Chondrocyte (in vitro differentiated cells): ENCODE results near the gene XRCC5. TPM values are rescaled to one million over a fixed set of nuclear protein-coding genes. Genes with fewer than 3 reads are reported as not detected.
A peak's percentile ranks its signal among the peaks of the same experiment; 100 is the strongest.

Experiments used
- DNase-seq: peaks from one replicate; pipeline ENCODE4 v3.0.0; 2021; ENCODE audit warnings: mixed read lengths, low spot score
- H3K27ac Mint-ChIP-seq: one replicate; pipeline ENCODE4 v1.8.0; 2021; ENCODE audit warnings: mild to moderate bottlenecking, moderate library complexity, mixed read lengths; ENCODE audit not compliant: unreplicated experiment
- H3K27me3 Mint-ChIP-seq: 2 replicates; pipeline ENCODE4 v1.8.0; 2021; ENCODE audit warnings: low read depth, mixed read lengths
- H3K36me3 Mint-ChIP-seq: 2 replicates; pipeline ENCODE4 v1.8.0; 2021; ENCODE audit warnings: low read depth, mixed read lengths
- H3K4me1 Mint-ChIP-seq: 2 replicates; pipeline ENCODE4 v1.8.0; 2021; ENCODE audit warnings: low read depth, mild to moderate bottlenecking, mixed read lengths
- H3K4me3 Mint-ChIP-seq: one replicate; pipeline ENCODE4 v1.8.0; 2021; ENCODE audit warnings: mild to moderate bottlenecking, moderate library complexity, mixed read lengths; ENCODE audit not compliant: unreplicated experiment
- H3K9me3 Mint-ChIP-seq: 2 replicates; pipeline ENCODE4 v1.8.0; 2021; ENCODE audit warnings: low read depth, mixed read lengths
- total RNA-seq: library from RNA; stranded (reverse); gene quantifications from 3 replicates; pipeline ENCODE4 v1.2.1, GENCODE V29; 2021
- TF ChIP-seq, protein P1 (sequence below): fragments of 200-600 bp; sonication (generic); IDR thresholded peaks from 2 replicates; pipeline ENCODE4 v1.5.0; 2021; ENCODE audit warnings: antibody characterized with exemption, mild to moderate bottlenecking, moderate library complexity

XRCC5 gene
- total RNA-seq, 1 donor from 2014 or later = 154 TPM

DNA sequence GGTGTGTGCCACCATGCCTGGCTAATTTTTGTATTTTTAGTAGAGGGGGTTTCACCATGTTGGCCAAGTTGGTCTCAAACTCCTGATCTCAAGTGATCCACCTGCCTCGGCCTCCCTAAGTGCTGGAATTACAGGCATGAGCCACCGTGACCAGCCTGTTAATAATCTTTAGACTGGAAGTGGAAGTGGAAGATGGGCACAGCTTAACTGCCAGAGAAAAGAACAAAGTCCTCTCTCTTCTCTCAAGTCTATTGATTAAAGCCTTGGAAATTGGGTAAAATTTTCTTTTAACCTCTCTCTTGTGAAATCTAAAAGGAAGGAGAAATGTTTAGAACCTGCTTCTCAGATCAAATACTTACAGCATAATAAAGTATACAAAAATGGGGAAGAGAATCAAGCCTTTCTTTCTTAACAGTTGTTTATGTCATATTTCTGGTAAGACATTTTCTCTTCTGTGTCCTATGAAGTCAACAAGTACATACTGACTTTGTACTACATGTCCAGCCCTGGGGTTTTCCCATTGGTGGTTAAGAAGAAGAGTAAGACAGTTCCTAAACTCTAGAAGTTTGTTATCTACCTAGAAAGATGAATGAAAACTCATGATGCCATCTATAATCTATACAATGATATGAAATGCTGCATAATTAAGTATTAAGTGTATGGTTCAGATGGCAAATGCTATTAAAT is 22.8 kb upstream of the XRCC5 start:
- TF ChIP-seq, protein P1, sequence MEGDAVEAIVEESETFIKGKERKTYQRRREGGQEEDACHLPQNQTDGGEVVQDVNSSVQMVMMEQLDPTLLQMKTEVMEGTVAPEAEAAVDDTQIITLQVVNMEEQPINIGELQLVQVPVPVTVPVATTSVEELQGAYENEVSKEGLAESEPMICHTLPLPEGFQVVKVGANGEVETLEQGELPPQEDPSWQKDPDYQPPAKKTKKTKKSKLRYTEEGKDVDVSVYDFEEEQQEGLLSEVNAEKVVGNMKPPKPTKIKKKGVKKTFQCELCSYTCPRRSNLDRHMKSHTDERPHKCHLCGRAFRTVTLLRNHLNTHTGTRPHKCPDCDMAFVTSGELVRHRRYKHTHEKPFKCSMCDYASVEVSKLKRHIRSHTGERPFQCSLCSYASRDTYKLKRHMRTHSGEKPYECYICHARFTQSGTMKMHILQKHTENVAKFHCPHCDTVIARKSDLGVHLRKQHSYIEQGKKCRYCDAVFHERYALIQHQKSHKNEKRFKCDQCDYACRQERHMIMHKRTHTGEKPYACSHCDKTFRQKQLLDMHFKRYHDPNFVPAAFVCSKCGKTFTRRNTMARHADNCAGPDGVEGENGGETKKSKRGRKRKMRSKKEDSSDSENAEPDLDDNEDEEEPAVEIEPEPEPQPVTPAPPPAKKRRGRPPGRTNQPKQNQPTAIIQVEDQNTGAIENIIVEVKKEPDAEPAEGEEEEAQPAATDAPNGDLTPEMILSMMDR = no peak
- DNase-seq = no peak
- Mint-ChIP-seq H3K36me3 (no peaks in the 10 kb centered on the region), H3K9me3 (no peaks in the 10 kb centered on the region), H3K4me1 (peaks cover 25% of the 10 kb centered on the region), H3K4me3 (no peak overlapping the region), H3K27me3 (no peaks in the 10 kb centered on the region), H3K27ac (no peak overlapping the region)

DNA sequence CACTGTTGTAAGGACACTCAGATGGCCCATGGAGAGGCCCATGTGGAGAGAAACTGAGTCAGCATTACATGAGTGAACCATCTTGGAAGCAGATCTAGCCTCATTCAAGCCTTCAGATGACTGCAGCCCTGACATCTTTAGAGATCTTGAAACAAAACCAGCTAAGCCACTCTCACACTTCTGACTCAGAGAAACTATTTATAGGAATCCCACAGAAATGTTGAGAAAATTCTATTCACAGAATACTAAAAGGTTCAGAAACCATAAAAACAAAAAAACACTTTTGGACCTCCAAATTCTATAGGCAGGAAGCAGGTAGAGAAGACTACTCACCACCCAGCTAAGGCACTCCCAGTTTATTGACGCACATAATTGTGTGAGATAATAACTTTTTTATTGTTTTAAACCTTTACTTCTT is 18.8 kb upstream of the XRCC5 start:
- H3K4me1 Mint-ChIP-seq = peaks cover 10% of the 10 kb centered on the region
- H3K27me3 Mint-ChIP-seq = no peaks in the 10 kb centered on the region
- TF ChIP-seq, protein P1 = no peak
- H3K36me3 Mint-ChIP-seq = no peaks in the 10 kb centered on the region
- no peak overlapping the region for H3K4me3 Mint-ChIP-seq
- H3K9me3 Mint-ChIP-seq = no peaks in the 10 kb centered on the region
- no peak for DNase-seq
- H3K27ac Mint-ChIP-seq = peak overlapping the region; percentile 75

DNA sequence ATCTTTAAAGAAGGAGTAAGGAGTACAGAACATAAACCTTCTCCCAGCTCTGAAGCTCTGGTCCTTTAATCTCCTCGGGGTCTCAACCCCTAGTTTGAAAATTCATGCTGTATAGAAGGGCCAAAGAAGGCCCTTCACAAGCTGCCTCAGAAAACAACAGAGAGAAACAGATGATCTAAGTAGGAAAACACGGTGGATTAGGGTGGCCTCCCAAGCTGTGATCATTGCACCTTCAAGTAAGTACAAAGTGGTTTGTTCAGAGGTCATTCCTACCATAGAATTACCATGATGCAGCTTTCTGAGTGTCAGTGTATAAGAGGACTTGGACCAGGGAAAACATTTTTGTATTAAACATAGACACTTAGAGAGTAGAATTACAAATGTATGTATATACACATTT is 16.5 kb upstream of the XRCC5 start:
- H3K4me1 Mint-ChIP-seq = peaks cover 10% of the 10 kb centered on the region
- TF ChIP-seq, protein P1 = no peak
- no peak for DNase-seq
- H3K4me3 Mint-ChIP-seq = no peak overlapping the region
- H3K36me3 Mint-ChIP-seq = no peaks in the 10 kb centered on the region
- H3K27ac Mint-ChIP-seq = no peak overlapping the region
- H3K27me3 Mint-ChIP-seq = no peaks in the 10 kb centered on the region
- H3K9me3 Mint-ChIP-seq = no peaks in the 10 kb centered on the region

DNA sequence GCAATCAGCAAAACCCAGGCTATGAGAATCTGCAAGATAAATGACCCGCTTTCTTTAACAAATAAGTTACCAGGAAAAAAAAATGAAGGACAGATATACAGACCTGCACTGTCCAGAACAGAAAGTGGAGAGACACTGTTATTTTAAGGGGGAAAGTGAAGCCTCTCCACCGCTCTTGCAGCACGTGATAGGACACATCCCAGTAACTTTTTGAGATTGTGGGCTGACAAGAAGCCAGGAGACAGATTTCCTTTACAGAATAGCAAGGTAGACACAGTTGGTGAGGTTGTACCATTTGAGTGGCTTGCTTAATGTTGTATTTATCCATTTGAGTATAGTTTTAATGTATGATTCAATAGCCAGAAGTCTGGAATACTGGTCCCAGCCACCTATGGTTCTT is 14.4 kb upstream of the XRCC5 start:
- Mint-ChIP-seq H3K4me3 (no peak overlapping the region), H3K4me1 (peaks cover 10% of the 10 kb centered on the region), H3K36me3 (no peaks in the 10 kb centered on the region), H3K27ac (no peak overlapping the region), H3K27me3 (no peaks in the 10 kb centered on the region), H3K9me3 (no peaks in the 10 kb centered on the region)
- TF ChIP-seq, protein P1 = no peak
- DNase-seq = no peak

DNA sequence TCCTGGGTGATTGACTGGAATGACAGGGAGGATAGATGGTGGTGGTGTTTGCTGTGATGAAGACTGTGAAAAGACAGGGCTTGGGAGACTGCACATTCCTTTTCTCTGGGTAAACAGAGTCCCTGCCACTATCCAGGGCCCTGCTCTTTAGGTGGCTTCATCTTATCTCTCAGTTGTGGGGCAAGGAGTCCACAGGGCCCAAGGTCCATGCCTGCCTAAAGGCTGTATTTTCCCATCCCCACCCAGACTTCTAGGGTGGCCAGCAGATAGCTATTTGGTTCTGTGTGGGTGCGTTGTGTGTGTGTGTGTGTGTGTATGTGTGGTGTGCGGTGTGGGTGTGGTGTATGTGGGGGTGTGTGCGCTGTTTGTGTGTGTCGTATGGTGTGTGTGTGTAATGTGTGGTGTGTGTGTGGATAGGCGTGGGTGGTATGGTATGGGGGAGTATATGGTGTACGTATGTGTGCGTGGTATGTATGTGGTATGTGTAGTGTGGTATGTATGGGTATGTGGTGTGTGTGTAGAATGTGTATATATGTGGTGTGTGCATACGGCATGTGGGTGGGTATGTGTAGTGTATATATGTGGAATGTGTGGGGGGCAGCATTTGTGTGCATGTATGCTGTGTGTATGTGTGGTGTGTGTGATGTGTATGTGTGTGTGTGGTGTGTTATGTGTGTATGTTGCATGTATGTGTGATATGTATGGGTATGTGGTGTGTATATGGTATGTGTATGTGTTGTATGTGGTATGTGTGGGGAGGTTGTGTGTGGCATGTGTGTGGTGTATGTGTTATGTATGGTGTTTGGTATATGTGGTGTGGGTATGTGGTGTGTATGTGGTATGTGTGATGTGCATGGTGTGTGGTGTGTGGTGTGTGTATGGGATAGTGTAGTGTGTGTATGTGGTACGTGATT is 10.5 kb upstream of the XRCC5 start:
- no peaks in the 10 kb centered on the region for H3K27me3 Mint-ChIP-seq
- DNase-seq = no peak
- H3K36me3 Mint-ChIP-seq = no peaks in the 10 kb centered on the region
- H3K9me3 Mint-ChIP-seq = no peaks in the 10 kb centered on the region
- TF ChIP-seq, protein P1 = no peak
- H3K4me1 Mint-ChIP-seq = no peaks in the 10 kb centered on the region
- H3K4me3 Mint-ChIP-seq = no peak overlapping the region
- no peak overlapping the region for H3K27ac Mint-ChIP-seq
